Ovary (tissue), 9 donors: ENCODE data around the gene LRMDA. TPM values are rescaled to one million over a fixed set of nuclear protein-coding genes. Genes with fewer than 3 reads are reported as not detected.

Source experiments
- DNase-seq, 5 donors: peaks; one replicate each; pipeline ENCODE4 v3.0.0-alpha.2; 2019 to 2020
- H3K27ac ChIP-seq, 2 donors: fragments of 200-600 bp; one replicate each; pipeline versions ENCODE4 v1.5.1 to v1.8.0; 2019 to 2022
- H3K27me3 ChIP-seq: fragments of 200-600 bp; one replicate; pipeline ENCODE4 v1.8.0; 2022
- H3K36me3 ChIP-seq: fragments of 200-600 bp; sonication (generic); one replicate; pipeline ENCODE4 v1.5.1; 2019
- H3K4me1 ChIP-seq: one replicate; pipeline ENCODE4 v1.8.1; 2013; ENCODE audit warnings: mild to moderate bottlenecking, moderate library complexity; ENCODE audit not compliant: insufficient read depth
- H3K4me3 ChIP-seq: fragments of 200-600 bp; sonication (generic); one replicate; pipeline ENCODE4 v1.5.1; 2017
- H3K9me3 ChIP-seq, 2 donors: fragments of 200-600 bp in 1 of 2; sonication (generic) in 1 of 2; one replicate each; pipeline versions ENCODE4 v1.5.1 to v1.8.1; 2013 to 2019; ENCODE audit warnings: mild to moderate bottlenecking in 1 of 2, moderate library complexity in 1 of 2
- CTCF ChIP-seq, 3 donors: fragments of 450-650 bp in 2 of 3; fragments of 200-600 bp in 1 of 3; IDR thresholded peaks; one replicate each; pipeline versions ENCODE4 v1.5.1 to v1.8.0; 2016 to 2022; ENCODE audit warnings: antibody characterized with exemption in 3 of 3, mild to moderate bottlenecking in 1 of 3
- EP300 ChIP-seq: sonication (generic); formaldehyde crosslinking; IDR thresholded peaks from one replicate; pipeline ENCODE4 v1.6.1; 2017; ENCODE audit warnings: antibody characterized with exemption
- POLR2A ChIP-seq: fragments of 450-650 bp; IDR thresholded peaks from one replicate; pipeline ENCODE4 v1.6.1; 2017; ENCODE audit warnings: antibody characterized with exemption, mild to moderate bottlenecking, moderate library complexity
- WGBS, 3 donors: extraction: QIAGEN DNeasy Blood & Tissue Kit in 1 of 3; methylation state at CpG; one replicate each; pipeline versions ENCODE4 v1.1.5 to v1.1.7; 2013 to 2017; 5-methylcytosine and 5-hydroxymethylcytosine counted together
- intact Hi-C, 4 donors: fragments of 100-400 bp; cut with DNase I; formaldehyde crosslinking; loops; one replicate each; pipeline versions ENCODE4 v1.11.0 to v1.15.1; 2022 to 2023
- polyA plus RNA-seq, 2 donors: library from polyadenylated mRNA; stranded (reverse); fragments of 200-250 nt in 1 of 2; fragments of 350-450 nt in 1 of 2; fragmentation: Illumina TruSeq in 1 of 2; extraction: RNeasy Lipid Tissue Mini Kit (QIAGEN cat#74804) in 1 of 2; gene quantifications; one replicate each; pipeline ENCODE4 v1.2.3, GENCODE V29; 2013 to 2014
- total RNA-seq, 7 donors: library from RNA; depleted of rRNA in 2 of 7; stranded (reverse); fragments of >200 nt in 2 of 7; fragmentation: NEBNext Ultra II Directional in 3 of 7; extraction: Animal tissue kit (Norgen Biotek cat#: 25700) in 3 of 7; gene quantifications; one replicate each; pipeline versions ENCODE4 v1.1.0 to v1.2.4, GENCODE V29; 2016 to 2023
- donor health status: DM: no; HTN: no; CAD: no; lungs with moderate emphysema.
- donor health status: DM: no; HTN: no; CAD: no.
- donor health status: Bipolar disorder and iron deficiency.
- donor health status: DM: yes; HTN: yes; CAD: no.
- donor health status: DM: no; HTN: no; CAD: no.
- donor health status: DM: yes; HTN: yes; CAD: no.

The LRMDA gene
- total and polyA plus RNA-seq, 9 donors: 14.8 to 30.7 (median 22.9) TPM

GRCh38 chr10:75722609-75723008, 291.2 kb downstream of the LRMDA start:
- no peak for DNase-seq
- no peak for TF ChIP-seq POLR2A
- TF ChIP-seq EP300: no peak
- no peak for TF ChIP-seq CTCF (IDR thresholded peaks at IDR 0.05)
- Histone ChIP-seq H3K27me3 (no peaks in the 10 kb centered on the region), H3K9me3 (no peaks in the 10 kb centered on the region), H3K4me3 (no peak overlapping the region), H3K27ac (no peak overlapping the region), H3K36me3 (no peaks in the 10 kb centered on the region), H3K4me1 (no peaks in the 10 kb centered on the region)
- intact Hi-C loops: no loop called here
- 94 to 100% (median 95%) methylated on average over 2 of the region's 2 CpGs for WGBS, 3 donors

- no peaks in the 10 kb centered on the region for H3K9me3 ChIP-seq
- H3K27me3 ChIP-seq: no peaks in the 10 kb centered on the region
- H3K4me3 ChIP-seq: no peak overlapping the region
- no peaks in the 10 kb centered on the region for H3K4me1 ChIP-seq
- no peak for DNase-seq
- 80 to 91% (median 90%) methylated on average over 9 of the region's 9 CpGs for WGBS, 3 donors
- intact Hi-C loops: no loop called here
- no peaks in the 10 kb centered on the region for H3K36me3 ChIP-seq
- no peak overlapping the region for H3K27ac ChIP-seq
- TF ChIP-seq EP300 (no peak), POLR2A (no peak), CTCF (IDR thresholded peaks at IDR 0.05) (no peak)
These were observed 292.0 kb downstream of the LRMDA start for GRCh38 chr10:75723319-75723980.

GRCh38 chr10:75724047-75724446, 292.6 kb downstream of the LRMDA start:
- DNase-seq: no peak
- no peak overlapping the region for H3K27ac ChIP-seq
- no peaks in the 10 kb centered on the region for H3K27me3 ChIP-seq
- no peaks in the 10 kb centered on the region for H3K4me1 ChIP-seq
- TF ChIP-seq POLR2A (no peak), CTCF (IDR thresholded peaks at IDR 0.05) (no peak), EP300 (no peak)
- H3K36me3 ChIP-seq: no peaks in the 10 kb centered on the region
- no peaks in the 10 kb centered on the region for H3K9me3 ChIP-seq
- 89 to 94% (median 90%) methylated on average over 2 of the region's 2 CpGs for WGBS, 3 donors
- intact Hi-C loops: no loop called here
- H3K4me3 ChIP-seq: no peak overlapping the region

- H3K36me3 ChIP-seq: no peaks in the 10 kb centered on the region
- H3K27ac ChIP-seq: no peak overlapping the region
- H3K4me1 ChIP-seq: no peaks in the 10 kb centered on the region
- no peaks in the 10 kb centered on the region for H3K9me3 ChIP-seq
- WGBS, 3 donors: 86 to 93% (median 87%) methylated on average over 11 of the region's 11 CpGs
- DNase-seq: no peak
- intact Hi-C loops: no loop called here
- no peak overlapping the region for H3K4me3 ChIP-seq
- TF ChIP-seq CTCF (IDR thresholded peaks at IDR 0.05) (no peak), POLR2A (no peak), EP300 (no peak)
- no peaks in the 10 kb centered on the region for H3K27me3 ChIP-seq
These were observed 295.4 kb downstream of the LRMDA start for GRCh38 chr10:75726522-75727483.
